Measurements from ENCODE around the gene TSSK2.
"Not testable (repeated sequence)": the region's sequence is repeated elsewhere in the genome, so short reads cannot be mapped to it uniquely, and the experiment has no call there.

The TSSK2 gene

GRCh38 chr22:19146215-19146968 lies 15.3 kb downstream of the TSSK2 start:
- DNase-seq: no peak

GRCh38 chr22:19147195-19147780 lies 16.2 kb downstream of the TSSK2 start:
- no peak for DNase-seq

- DNase-seq: no peak
These were observed 17.4 kb downstream of the TSSK2 start for GRCh38 chr22:19148417-19149046.

- DNase-seq: peak; percentile 30
These were observed 18.2 kb downstream of the TSSK2 start for GRCh38 chr22:19149047-19149883.

- no peak for DNase-seq
These were observed 18.9 kb downstream of the TSSK2 start, which contains the start of gene GSC2 for GRCh38 chr22:19149991-19150390. Gene GSC2 (minus strand): TSS chr22:19150292. CDS start chr22:19150283, 9 bp downstream.

- DNase-seq: no peak
These were observed 19.6 kb downstream of the TSSK2 start for GRCh38 chr22:19150482-19151328.

- DNase-seq: no peak
These were observed 20.5 kb downstream of the TSSK2 start for GRCh38 chr22:19151329-19152191.

- DNase-seq: no peak
These were observed 22.1 kb downstream of the TSSK2 start for GRCh38 chr22:19152942-19153883.

- not testable (repeated sequence) for DNase-seq
These were observed 25.0 kb downstream of the TSSK2 start for GRCh38 chr22:19156109-19156508.

GRCh38 chr22:19158649-19159048 lies 27.5 kb downstream of the TSSK2 start:
- DNase-seq: not testable (repeated sequence)

GRCh38 chr22:19164425-19164824 lies 33.3 kb downstream of the TSSK2 start:
- DNase-seq: no peak

GRCh38 chr22:19166421-19166820 lies 35.3 kb downstream of the TSSK2 start:
- DNase-seq: no peak

GRCh38 chr22:19167106-19167869 lies 36.2 kb downstream of the TSSK2 start:
- DNase-seq: no peak

GRCh38 chr22:19168088-19168890 lies 37.2 kb downstream of the TSSK2 start:
- DNase-seq: no peak

GRCh38 chr22:19169002-19169946 lies 38.2 kb downstream of the TSSK2 start:
- DNase-seq: no peak

- DNase-seq: no peak
These were observed 38.8 kb downstream of the TSSK2 start for GRCh38 chr22:19169947-19170318.
